H9 (cell line): Measurements from ENCODE around the gene EHD1. TPM values are rescaled to one million over a fixed set of nuclear protein-coding genes. Genes with fewer than 3 reads are reported as not detected.

Experiments
- DNase-seq: peaks from one replicate; pipeline ENCODE4 v3.0.0-alpha.2; 2017
- H2AFZ ChIP-seq: one replicate; pipeline ENCODE4 v1.6.1; 2013; ENCODE audit warnings: mild to moderate bottlenecking, low read length, control low read depth, moderate library complexity
- H2AK5ac ChIP-seq: 2 replicates; pipeline ENCODE4 v1.6.1; 2013; ENCODE audit warnings: low read length, control low read depth, mixed read lengths; ENCODE audit not compliant: insufficient read length
- H2BK120ac ChIP-seq: one replicate; pipeline ENCODE4 v1.6.1; 2013; ENCODE audit warnings: low read depth, mild to moderate bottlenecking, low read length, control low read depth, inconsistent platforms; ENCODE audit not compliant: poor library complexity, severe bottlenecking
- H2BK12ac ChIP-seq: 2 replicates; pipeline ENCODE4 v1.6.1; 2013; ENCODE audit warnings: low read length, control low read depth, mixed read lengths, low read depth; ENCODE audit not compliant: insufficient read length
- H2BK15ac ChIP-seq: 2 replicates; pipeline ENCODE4 v1.6.1; 2013; ENCODE audit warnings: low read depth, low read length, control low read depth
- H2BK20ac ChIP-seq: one replicate; pipeline ENCODE4 v1.6.1; 2013; ENCODE audit warnings: low read depth, mild to moderate bottlenecking, low read length, control low read depth, inconsistent platforms; ENCODE audit not compliant: poor library complexity, severe bottlenecking
- H2BK5ac ChIP-seq: 2 replicates; pipeline ENCODE4 v1.6.1; 2013; ENCODE audit warnings: low read length, control low read depth, mixed read lengths; ENCODE audit not compliant: insufficient read length
- H3K14ac ChIP-seq: 2 replicates; pipeline ENCODE4 v1.6.1; 2013; ENCODE audit warnings: low read length, control low read depth; ENCODE audit not compliant: insufficient read depth
- H3K18ac ChIP-seq: 2 replicates; pipeline ENCODE4 v1.6.1; 2013; ENCODE audit warnings: low read depth, mild to moderate bottlenecking, mixed read lengths, low read length, control low read depth; ENCODE audit not compliant: insufficient read length
- H3K23ac ChIP-seq: 2 replicates; pipeline ENCODE4 v1.6.1; 2013; ENCODE audit warnings: low read length, control low read depth, mixed read lengths, low read depth; ENCODE audit not compliant: insufficient read length
- H3K23me2 ChIP-seq: 2 replicates; pipeline ENCODE4 v1.6.1; 2013; ENCODE audit warnings: low read depth, mild to moderate bottlenecking, mixed read lengths, low read length, control low read depth; ENCODE audit not compliant: insufficient read length, poor library complexity, severe bottlenecking
- H3K27ac ChIP-seq: 2 replicates; pipeline ENCODE4 v1.5.1; 2013; ENCODE audit warnings: low read length, control low read depth, mixed read lengths, low read depth; ENCODE audit not compliant: insufficient read length
- H3K27me3 ChIP-seq: 2 replicates; pipeline ENCODE4 v1.6.1; 2013; ENCODE audit warnings: low read length, control low read depth, inconsistent platforms; ENCODE audit not compliant: insufficient read depth
- H3K4ac ChIP-seq: 2 replicates; pipeline ENCODE4 v1.6.1; 2013; ENCODE audit warnings: low read depth, mild to moderate bottlenecking, control low read depth, inconsistent platforms, low read length, moderate library complexity
- H3K4me1 ChIP-seq: 2 replicates; pipeline ENCODE4 v1.6.1; 2013; ENCODE audit warnings: low read length, control low read depth, inconsistent platforms; ENCODE audit not compliant: insufficient read depth
- H3K4me2 ChIP-seq: 2 replicates; pipeline ENCODE4 v1.6.1; 2013; ENCODE audit warnings: low read length, control low read depth, mixed read lengths; ENCODE audit not compliant: insufficient read length, insufficient read depth
- H3K56ac ChIP-seq: 2 replicates; pipeline ENCODE4 v1.6.1; 2013; ENCODE audit warnings: low read depth, mild to moderate bottlenecking, mixed read lengths, low read length, control low read depth; ENCODE audit not compliant: insufficient read length
- H3K79me1 ChIP-seq: 2 replicates; pipeline ENCODE4 v1.6.1; 2013; ENCODE audit warnings: low read depth, mild to moderate bottlenecking, moderate library complexity, low read length, control low read depth, inconsistent platforms; ENCODE audit not compliant: insufficient read depth, poor library complexity, severe bottlenecking
- H3K79me2 ChIP-seq: 2 replicates; pipeline ENCODE4 v1.6.1; 2013; ENCODE audit warnings: low read length, control low read depth, inconsistent platforms; ENCODE audit not compliant: insufficient read depth
- H3K9ac ChIP-seq: 2 replicates; pipeline ENCODE4 v1.6.1; 2013; ENCODE audit warnings: low read length, control low read depth, mixed read lengths; ENCODE audit not compliant: insufficient read length; ENCODE audit errors: extremely low read depth
- H3K9me3 ChIP-seq: one replicate; pipeline ENCODE4 v1.6.1; 2013; ENCODE audit warnings: low read depth, low read length, inconsistent platforms; ENCODE audit not compliant: control insufficient read depth
- H3T11ph ChIP-seq: one replicate; pipeline ENCODE4 v1.6.1; 2013; ENCODE audit warnings: mild to moderate bottlenecking, low read length, control low read depth, inconsistent platforms
- H4K20me1 ChIP-seq: one replicate; pipeline ENCODE4 v1.6.1; 2013; ENCODE audit not compliant: control insufficient read depth, insufficient read length, insufficient read depth
- H4K5ac ChIP-seq: 2 replicates; pipeline ENCODE4 v1.6.1; 2013; ENCODE audit warnings: low read depth, mild to moderate bottlenecking, mixed read lengths, low read length, control low read depth; ENCODE audit not compliant: insufficient read length
- H4K8ac ChIP-seq: replicated peaks from 2 replicates; pipeline ENCODE4 v1.6.1; 2013; ENCODE audit warnings: low read length, control low read depth, mixed read lengths, low read depth; ENCODE audit not compliant: insufficient read length
- H4K91ac ChIP-seq: 2 replicates; pipeline ENCODE4 v1.6.1; 2013; ENCODE audit warnings: low read depth, mild to moderate bottlenecking, moderate library complexity, mixed read lengths, low read length, control low read depth; ENCODE audit not compliant: insufficient read length
- H3K27ac Mint-ChIP-seq, 3 experiments: 2 replicates in 2 of 3; 3 replicates in 1 of 3; pipeline ENCODE4 v1.8.0; 2020 to 2021; ENCODE audit warnings: mixed read lengths in 3 of 3, mild to moderate bottlenecking in 1 of 3, moderate library complexity in 1 of 3
- H3K27me3 Mint-ChIP-seq: 2 replicates; pipeline ENCODE4 v1.8.0; 2021; ENCODE audit warnings: low read depth, mild to moderate bottlenecking, moderate library complexity, mixed read lengths
- H3K36me3 Mint-ChIP-seq, 3 experiments: 2 replicates in 2 of 3; 3 replicates in 1 of 3; pipeline ENCODE4 v1.8.0; 2020 to 2021; ENCODE audit warnings: low read depth in 3 of 3, mixed read lengths in 3 of 3; ENCODE audit not compliant: insufficient read depth in 1 of 3
- H3K4me1 Mint-ChIP-seq, 2 experiments: 2 replicates each; pipeline ENCODE4 v1.8.0; 2020; ENCODE audit warnings: mixed read lengths in 2 of 2
- H3K4me3 Mint-ChIP-seq, 2 experiments: 2 replicates in 1 of 2; 3 replicates in 1 of 2; pipeline ENCODE4 v1.8.0; 2020 to 2021; ENCODE audit warnings: mild to moderate bottlenecking in 2 of 2, mixed read lengths in 2 of 2, moderate library complexity in 1 of 2
- H3K9me3 Mint-ChIP-seq, 2 experiments: 2 replicates in 1 of 2; 3 replicates in 1 of 2; pipeline ENCODE4 v1.8.0; 2020; ENCODE audit warnings: mild to moderate bottlenecking in 2 of 2, mixed read lengths in 2 of 2, moderate library complexity in 1 of 2
- WGBS: extraction: QIAGEN DNeasy Blood & Tissue Kit; methylation state at CpG from one replicate; pipeline ENCODE4 v1.1.7; 2013; ENCODE audit warnings: missing lambda C conversion rate, low lambda C conversion rate, mixed read lengths; ENCODE audit not compliant: insufficient read length; ENCODE audit errors: extremely low coverage; 5-methylcytosine and 5-hydroxymethylcytosine counted together
- total RNA-seq: library from RNA; stranded (reverse); gene quantifications from 2 replicates; pipeline ENCODE4 v1.2.1, GENCODE V29; 2021
- TF ChIP-seq, protein P1 (sequence below): fragments of 200-600 bp; sonication (generic); conservative IDR thresholded peaks from 3 replicates; pipeline ENCODE4 v1.8.0; 2021; ENCODE audit warnings: antibody characterized with exemption, mild to moderate bottlenecking

Gene EHD1
- total RNA-seq, 1 experiment from 2014 or later = 31.0 TPM

DNA sequence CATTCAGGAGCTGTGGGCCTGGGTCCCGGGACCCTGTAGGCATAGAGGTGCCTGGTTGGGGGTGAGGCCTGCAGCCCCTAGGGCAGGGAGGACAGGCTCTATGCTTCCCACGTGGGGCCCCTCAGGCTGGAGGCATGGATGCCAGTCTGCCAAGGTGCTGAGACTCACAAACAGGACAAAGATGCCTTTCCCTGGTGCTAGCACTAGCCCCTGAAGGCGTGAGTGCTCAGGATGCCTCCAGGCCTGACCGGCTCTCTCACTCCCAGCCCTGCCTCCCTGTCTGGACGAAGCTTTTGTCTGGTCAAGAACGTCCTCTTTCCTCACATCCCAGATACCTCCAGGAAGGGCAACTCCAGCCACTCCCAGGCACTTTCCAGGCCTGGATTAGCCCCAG lies 36.1 kb downstream of the EHD1 start:
- Histone ChIP-seq H3K23ac (no peak overlapping the region), H3K4me2 (no peak overlapping the region), H4K20me1 (no peaks in the 10 kb centered on the region), H3K4me1 (no peaks in the 10 kb centered on the region), H2BK12ac (no peak overlapping the region), H2BK5ac (no peak overlapping the region), H4K8ac (no peak overlapping the region), H3K18ac (no peak overlapping the region), H4K91ac (no peak overlapping the region), H2BK120ac (no peak overlapping the region), H2BK15ac (peak overlapping the region; percentile 24; the same call in 1 of the 2 replicates), H3K27ac (no peak overlapping the region), H4K5ac (no peak overlapping the region), H3K4ac (no peak overlapping the region), H2BK20ac (no peak overlapping the region), H2AFZ (no peak overlapping the region), H2AK5ac (no peak overlapping the region), H3K23me2 (peaks cover 6% of the 10 kb centered on the region), H3K27me3 (no peaks in the 10 kb centered on the region), H3K9me3 (no peaks in the 10 kb centered on the region), H3K79me2 (no peaks in the 10 kb centered on the region), H3K56ac (no peak overlapping the region), H3T11ph (no peak overlapping the region), H3K9ac (no peak overlapping the region), H3K79me1 (no peaks in the 10 kb centered on the region), H3K14ac (peak overlapping the region; percentile 64; the same call in 1 of the 2 replicates)
- peaks cover 0 to 19% (median 5%) of the 10 kb centered on the region in 3 experiments; a peak in 5 of 7 replicates for H3K36me3 Mint-ChIP-seq
- H3K9me3 Mint-ChIP-seq = no peaks in the 10 kb centered on the region; a peak in 2 of 5 replicates
- TF ChIP-seq, protein P1, sequence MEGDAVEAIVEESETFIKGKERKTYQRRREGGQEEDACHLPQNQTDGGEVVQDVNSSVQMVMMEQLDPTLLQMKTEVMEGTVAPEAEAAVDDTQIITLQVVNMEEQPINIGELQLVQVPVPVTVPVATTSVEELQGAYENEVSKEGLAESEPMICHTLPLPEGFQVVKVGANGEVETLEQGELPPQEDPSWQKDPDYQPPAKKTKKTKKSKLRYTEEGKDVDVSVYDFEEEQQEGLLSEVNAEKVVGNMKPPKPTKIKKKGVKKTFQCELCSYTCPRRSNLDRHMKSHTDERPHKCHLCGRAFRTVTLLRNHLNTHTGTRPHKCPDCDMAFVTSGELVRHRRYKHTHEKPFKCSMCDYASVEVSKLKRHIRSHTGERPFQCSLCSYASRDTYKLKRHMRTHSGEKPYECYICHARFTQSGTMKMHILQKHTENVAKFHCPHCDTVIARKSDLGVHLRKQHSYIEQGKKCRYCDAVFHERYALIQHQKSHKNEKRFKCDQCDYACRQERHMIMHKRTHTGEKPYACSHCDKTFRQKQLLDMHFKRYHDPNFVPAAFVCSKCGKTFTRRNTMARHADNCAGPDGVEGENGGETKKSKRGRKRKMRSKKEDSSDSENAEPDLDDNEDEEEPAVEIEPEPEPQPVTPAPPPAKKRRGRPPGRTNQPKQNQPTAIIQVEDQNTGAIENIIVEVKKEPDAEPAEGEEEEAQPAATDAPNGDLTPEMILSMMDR = no peak
- H3K27ac Mint-ChIP-seq = peak overlapping the region in 2 of 3 experiments; percentile 89 to 98; a peak in 3 of 7 replicates
- H3K4me1 Mint-ChIP-seq = peaks cover 25 to 34% of the 10 kb centered on the region in 2 experiments
- no CpG with 5 or more reads among the region's 6 CpGs for WGBS
- peaks cover 2% of the 10 kb centered on the region for H3K27me3 Mint-ChIP-seq
- DNase-seq = no peak
- no peak overlapping the region for H3K4me3 Mint-ChIP-seq
